GM18951 (cell line): ENCODE measurements around the gene C10orf90.

Experiments
- POLR2A ChIP-seq: IDR thresholded peaks from 4 replicates; pipeline ENCODE4 v1.6.1; 2011; ENCODE audit warnings: mild to moderate bottlenecking; ENCODE audit not compliant: insufficient read length, insufficient read depth; ENCODE audit errors: extremely low read depth
- in situ Hi-C: fragments of 300-500 bp; cut with MboI; formaldehyde crosslinking; loops from one replicate; pipeline ENCODE4 v1.12.0; 2022; ENCODE audit warnings: low sequenced_read_pairs, mixed read lengths, inconsistent platforms; ENCODE audit not compliant: unreplicated experiment

Gene C10orf90

GRCh38 chr10:126637501-126637900 lies 33.0 kb downstream of the C10orf90 start:
- in situ Hi-C loops = no loop called here
- TF ChIP-seq POLR2A = no peak

GRCh38 chr10:126634911-126635310 lies 35.6 kb downstream of the C10orf90 start:
- in situ Hi-C loops = no loop called here
- TF ChIP-seq POLR2A = no peak

GRCh38 chr10:126634347-126634746 lies 36.1 kb downstream of the C10orf90 start:
- in situ Hi-C loops = no loop called here
- no peak for TF ChIP-seq POLR2A

GRCh38 chr10:126632705-126633104 lies 37.8 kb downstream of the C10orf90 start:
- in situ Hi-C loops = no loop called here
- TF ChIP-seq POLR2A = no peak

GRCh38 chr10:126629925-126630624 lies 40.4 kb downstream of the C10orf90 start:
- in situ Hi-C loops = no loop called here

GRCh38 chr10:126628746-126629145 lies 41.7 kb downstream of the C10orf90 start:
- in situ Hi-C loops = no loop called here
- TF ChIP-seq POLR2A = no peak

More at GRCh38 chr10:126629925-126630624, 40.4 kb downstream of the C10orf90 start:
- TF ChIP-seq POLR2A = no peak

- in situ Hi-C loops = no loop called here
- no peak for TF ChIP-seq POLR2A
Observed at GRCh38 chr10:126621846-126622245, 48.6 kb downstream of the C10orf90 start.

- TF ChIP-seq POLR2A = no peak
- in situ Hi-C loops = no loop called here
Observed at GRCh38 chr10:126618466-126618865, 52.0 kb downstream of the C10orf90 start.

- in situ Hi-C loops = no loop called here
- TF ChIP-seq POLR2A = no peak
Observed at GRCh38 chr10:126617733-126618132, 52.8 kb downstream of the C10orf90 start.

- in situ Hi-C loops = no loop called here
- no peak for TF ChIP-seq POLR2A
Observed at GRCh38 chr10:126617208-126617607, 53.3 kb downstream of the C10orf90 start.

GRCh38 chr10:126616737-126617136 lies 53.8 kb downstream of the C10orf90 start:
- in situ Hi-C loops = no loop called here
- TF ChIP-seq POLR2A = no peak

GRCh38 chr10:126611303-126611702 lies 59.2 kb downstream of the C10orf90 start:
- in situ Hi-C loops = no loop called here
- no peak for TF ChIP-seq POLR2A

- in situ Hi-C loops = no loop called here
- TF ChIP-seq POLR2A = no peak
Observed at GRCh38 chr10:126609566-126609965, 60.9 kb downstream of the C10orf90 start.

- in situ Hi-C loops = no loop called here
- TF ChIP-seq POLR2A = no peak
Observed at GRCh38 chr10:126599949-126600682, 70.4 kb downstream of the C10orf90 start.
